Activated CD8-positive, alpha-beta T cell treated with anti-CD3 and anti-CD28 coated beads for 36 hours (primary cell): ENCODE results near the gene DNMT3A. TPM values are rescaled to one million over a fixed set of nuclear protein-coding genes. Genes with fewer than 3 reads are reported as not detected.

Source experiments
- ATAC-seq: fragments of 200-7000 bp; cut with Tn5 transposase; one replicate; pipeline ENCODE4 v1.10.0; 2021; ENCODE audit warnings: mild to moderate bottlenecking, moderate library complexity
- CTCF ChIA-PET: fragments of 350-600 bp; sonication (Branson Sonifier 250); formaldehyde crosslinking; loops from one replicate; lab custom pipeline; 2021; ENCODE audit warnings: antibody characterized with exemption; lab: Charles Lee
- POLR2A ChIA-PET: fragments of 350-600 bp; sonication (Branson Sonifier 250); formaldehyde crosslinking; loops from one replicate; lab custom pipeline; 2021; ENCODE audit warnings: antibody characterized with exemption; lab: Charles Lee
- DNase-seq: peaks from one replicate; pipeline ENCODE4 v3.0.0-alpha.2; 2020
- H3K27ac Mint-ChIP-seq: one replicate; pipeline ENCODE4 v1.8.0; 2021; ENCODE audit warnings: mild to moderate bottlenecking, mixed read lengths
- H3K27me3 Mint-ChIP-seq: one replicate; pipeline ENCODE4 v1.8.0; 2021; ENCODE audit warnings: mixed read lengths
- H3K36me3 Mint-ChIP-seq: one replicate; pipeline ENCODE4 v1.8.0; 2021; ENCODE audit warnings: low read depth, mixed read lengths
- H3K4me1 Mint-ChIP-seq: one replicate; pipeline ENCODE4 v1.8.0; 2021; ENCODE audit warnings: low read depth, mixed read lengths
- H3K4me3 Mint-ChIP-seq: one replicate; pipeline ENCODE4 v1.8.0; 2021; ENCODE audit warnings: mild to moderate bottlenecking, moderate library complexity, mixed read lengths
- H3K9me3 Mint-ChIP-seq: one replicate; pipeline ENCODE4 v1.8.0; 2021; ENCODE audit warnings: mixed read lengths
- intact Hi-C: fragments of 100-400 bp; cut with micrococcal nuclease; formaldehyde crosslinking; loops from one replicate; pipeline ENCODE4 v1.10.0; 2022
- total RNA-seq, 2 experiments: library from RNA; stranded (reverse); gene quantifications; one replicate each; pipeline ENCODE4 v1.2.3, GENCODE V29; 2021
- TF ChIP-seq, protein P1 (sequence below): fragments of 200-600 bp; IDR thresholded peaks from one replicate; pipeline ENCODE4 v1.8.0; 2022; ENCODE audit warnings: antibody characterized with exemption, mild to moderate bottlenecking

The DNMT3A gene
- total RNA-seq, 2 experiments from 2014 or later, result 84.8 to 97.8 TPM

- intact Hi-C loops, result no loop called here
- no peak for ATAC-seq
- POLR2A ChIA-PET, result interaction anchor here (1.0 to 2.6 kb wide), 5 partner anchors 9 to 55 kb away, joined by 3 to 10 read pairs (median 6); no protein-coding TSS in a partner anchor
- Mint-ChIP-seq H3K9me3 (no peaks in the 10 kb centered on the region), H3K27me3 (no peaks in the 10 kb centered on the region), H3K36me3 (peaks cover 26% of the 10 kb centered on the region), H3K4me1 (peaks cover 21% of the 10 kb centered on the region), H3K27ac (peak overlapping the region; percentile 57), H3K4me3 (no peak overlapping the region)
- TF ChIP-seq, protein P1, sequence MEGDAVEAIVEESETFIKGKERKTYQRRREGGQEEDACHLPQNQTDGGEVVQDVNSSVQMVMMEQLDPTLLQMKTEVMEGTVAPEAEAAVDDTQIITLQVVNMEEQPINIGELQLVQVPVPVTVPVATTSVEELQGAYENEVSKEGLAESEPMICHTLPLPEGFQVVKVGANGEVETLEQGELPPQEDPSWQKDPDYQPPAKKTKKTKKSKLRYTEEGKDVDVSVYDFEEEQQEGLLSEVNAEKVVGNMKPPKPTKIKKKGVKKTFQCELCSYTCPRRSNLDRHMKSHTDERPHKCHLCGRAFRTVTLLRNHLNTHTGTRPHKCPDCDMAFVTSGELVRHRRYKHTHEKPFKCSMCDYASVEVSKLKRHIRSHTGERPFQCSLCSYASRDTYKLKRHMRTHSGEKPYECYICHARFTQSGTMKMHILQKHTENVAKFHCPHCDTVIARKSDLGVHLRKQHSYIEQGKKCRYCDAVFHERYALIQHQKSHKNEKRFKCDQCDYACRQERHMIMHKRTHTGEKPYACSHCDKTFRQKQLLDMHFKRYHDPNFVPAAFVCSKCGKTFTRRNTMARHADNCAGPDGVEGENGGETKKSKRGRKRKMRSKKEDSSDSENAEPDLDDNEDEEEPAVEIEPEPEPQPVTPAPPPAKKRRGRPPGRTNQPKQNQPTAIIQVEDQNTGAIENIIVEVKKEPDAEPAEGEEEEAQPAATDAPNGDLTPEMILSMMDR, result no peak
- CTCF ChIA-PET, result interaction anchor here (0.8 to 2.2 kb wide), 3 partner anchors 9 to 33 kb away, joined by 3 to 8 read pairs (median 5); no protein-coding TSS in a partner anchor
- no peak for DNase-seq
These were observed 111.4 kb downstream of the DNMT3A start for GRCh38 chr2:25230198-25230947.

GRCh38 chr2:25229279-25230197 lies 112.2 kb downstream of the DNMT3A start:
- ChIA-PET POLR2A (interaction anchor here (0.8 to 2.6 kb wide), 5 partner anchors 10 to 133 kb away, joined by 3 to 10 read pairs (median 4); no protein-coding TSS in a partner anchor), CTCF (interaction anchor here (1.0 to 2.8 kb wide), 9 partner anchors 7 to 64 kb away, joined by 3 to 17 read pairs (median 8); no protein-coding TSS in a partner anchor)
- H3K4me1 Mint-ChIP-seq, result peaks cover 21% of the 10 kb centered on the region
- TF ChIP-seq, protein P1, result no peak
- intact Hi-C loops, result no loop called here
- ATAC-seq (no peak), DNase-seq (no peak)
- no peaks in the 10 kb centered on the region for H3K9me3 Mint-ChIP-seq
- H3K27ac Mint-ChIP-seq, result no peak overlapping the region
- H3K4me3 Mint-ChIP-seq, result no peak overlapping the region
- peaks cover 20% of the 10 kb centered on the region for H3K36me3 Mint-ChIP-seq
- H3K27me3 Mint-ChIP-seq, result no peaks in the 10 kb centered on the region

- intact Hi-C loops, result no loop called here
- no peaks in the 10 kb centered on the region for H3K9me3 Mint-ChIP-seq
- H3K27ac Mint-ChIP-seq, result no peak overlapping the region
- TF ChIP-seq, protein P1, result peak; percentile 59
- H3K27me3 Mint-ChIP-seq, result no peaks in the 10 kb centered on the region
- no peak overlapping the region for H3K4me3 Mint-ChIP-seq
- H3K36me3 Mint-ChIP-seq, result peaks cover 13% of the 10 kb centered on the region
- CTCF ChIA-PET, result interaction anchor here (0.8 to 2.8 kb wide), 12 partner anchors 8 to 154 kb away, joined by 3 to 17 read pairs (median 6); no protein-coding TSS in a partner anchor
- POLR2A ChIA-PET, result interaction anchor here (0.8 to 2.6 kb wide), 3 partner anchors 13 to 134 kb away, joined by 3 to 10 read pairs (median 4); no protein-coding TSS in a partner anchor
- peaks cover 21% of the 10 kb centered on the region for H3K4me1 Mint-ChIP-seq
- DNase-seq (peak; percentile 50), ATAC-seq (peak; percentile 52)
These were observed 112.9 kb downstream of the DNMT3A start for GRCh38 chr2:25228848-25229278.

- DNase-seq (no peak), ATAC-seq (no peak)
- ChIA-PET POLR2A (interaction anchor here (0.9 to 1.4 kb wide), 4 partner anchors 10 to 24 kb away, joined by 3 to 4 read pairs (median 4); no protein-coding TSS in a partner anchor), CTCF (interaction anchor here (0.9 to 2.8 kb wide), 10 partner anchors 8 to 151 kb away, joined by 3 to 17 read pairs (median 6); no protein-coding TSS in a partner anchor)
- Mint-ChIP-seq H3K4me1 (peaks cover 21% of the 10 kb centered on the region), H3K27me3 (no peaks in the 10 kb centered on the region), H3K4me3 (no peak overlapping the region), H3K27ac (no peak overlapping the region), H3K36me3 (peaks cover 8% of the 10 kb centered on the region), H3K9me3 (no peaks in the 10 kb centered on the region)
- intact Hi-C loops, result no loop called here
- TF ChIP-seq, protein P1, result no peak
These were observed 114.1 kb downstream of the DNMT3A start for GRCh38 chr2:25227576-25227975.
